ENCODE measurements around the gene PRKCQ.
"Not testable (repeated sequence)": the region's sequence is repeated elsewhere in the genome, so short reads cannot be mapped to it uniquely, and the experiment has no call there.

Gene PRKCQ

DNA sequence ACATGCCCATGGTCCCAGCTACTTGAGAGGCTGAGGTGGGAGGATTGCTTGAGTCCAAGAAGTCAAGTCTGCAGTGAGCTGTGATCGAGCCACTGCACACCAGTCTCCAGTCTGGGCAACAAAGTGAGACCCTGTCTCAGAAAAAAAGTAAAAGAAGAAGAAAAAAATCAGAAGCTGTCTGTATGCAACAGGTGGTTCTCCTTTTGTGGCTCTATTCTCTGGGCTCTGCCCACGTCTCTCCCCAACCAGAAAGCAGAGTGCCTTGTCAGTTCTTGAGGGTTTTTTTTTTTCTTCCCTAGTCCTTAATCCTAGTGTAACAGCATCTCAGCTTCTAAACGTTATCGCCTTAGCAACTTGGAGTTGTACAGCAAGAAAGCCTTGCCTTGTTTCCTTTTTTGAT lies 89.5 kb downstream of the PRKCQ start:
- DNase-seq = no peak

- no peak for DNase-seq
These were observed 92.2 kb downstream of the PRKCQ start for GRCh38 chr10:6487920-6488319.

- no peak for DNase-seq
These were observed 93.8 kb downstream of the PRKCQ start for GRCh38 chr10:6486309-6486708.

GRCh38 chr10:6482737-6483357 lies 97.2 kb downstream of the PRKCQ start:
- DNase-seq = peak; percentile 14

DNA sequence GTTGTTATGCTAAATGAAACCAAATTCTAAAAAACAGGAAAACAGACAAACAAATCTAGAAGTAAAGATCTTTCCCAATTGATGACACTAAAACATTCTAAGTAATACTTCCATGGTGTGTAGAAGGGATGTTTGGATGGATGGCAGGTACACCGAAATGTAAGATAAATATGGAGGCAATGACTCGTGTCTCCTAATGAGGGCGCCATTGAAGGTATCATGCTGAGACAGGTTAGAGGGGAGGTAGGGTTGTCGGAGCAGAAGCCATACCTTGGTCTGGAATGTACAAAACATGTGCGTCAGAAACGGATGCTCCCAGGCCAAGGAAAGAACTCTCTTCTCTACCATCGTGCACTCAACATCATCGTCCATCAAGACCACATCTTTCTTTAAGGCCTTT lies 101.4 kb downstream of the PRKCQ start:
- no peak for DNase-seq

- DNase-seq = no peak
These were observed 103.1 kb downstream of the PRKCQ start for GRCh38 chr10:6476989-6477388.

- DNase-seq = no peak
These were observed 105.2 kb downstream of the PRKCQ start for GRCh38 chr10:6474871-6475270.

GRCh38 chr10:6473901-6474370 lies 106.1 kb downstream of the PRKCQ start:
- DNase-seq = peak; percentile 85

GRCh38 chr10:6473430-6473829 lies 106.6 kb downstream of the PRKCQ start:
- DNase-seq = no peak

DNA sequence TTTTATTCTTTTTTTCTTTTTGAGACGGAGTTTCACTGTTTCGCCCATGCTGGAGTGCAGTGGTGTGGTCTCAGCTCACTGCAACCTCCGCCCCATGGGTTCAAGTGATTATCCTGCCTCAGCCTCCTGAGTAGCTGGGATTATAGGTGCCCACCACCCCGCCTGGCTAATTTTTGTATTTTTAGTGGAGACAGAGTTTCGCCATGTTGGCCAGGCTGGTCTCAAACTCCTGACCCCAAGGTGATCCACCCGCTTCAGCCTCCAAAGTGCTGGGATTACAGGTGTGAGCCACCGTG lies 107.4 kb downstream of the PRKCQ start:
- DNase-seq = not testable (repeated sequence)

- no peak for DNase-seq
These were observed 109.0 kb downstream of the PRKCQ start for GRCh38 chr10:6470894-6471618.

DNA sequence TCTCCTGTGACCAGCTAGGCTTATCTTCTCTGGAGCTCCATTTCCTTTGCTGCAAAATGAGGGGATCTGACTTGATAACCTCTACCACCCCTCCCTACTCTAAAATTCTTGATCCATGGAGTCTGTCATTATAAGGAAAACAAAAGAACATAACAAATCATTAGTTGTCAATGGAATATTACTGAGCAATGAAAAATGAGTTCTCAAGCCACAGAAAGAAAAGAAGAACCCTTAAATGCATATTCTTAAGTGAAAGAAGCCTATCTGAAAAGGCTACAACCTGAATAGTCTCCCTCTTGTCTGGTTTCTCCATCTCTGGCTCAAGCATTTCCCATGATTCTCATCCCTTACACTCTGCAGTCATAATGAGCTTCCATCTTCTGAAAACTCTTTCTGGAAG lies 110.4 kb downstream of the PRKCQ start:
- DNase-seq = no peak

GRCh38 chr10:6465854-6466601 lies 114.0 kb downstream of the PRKCQ start:
- no peak for DNase-seq

DNA sequence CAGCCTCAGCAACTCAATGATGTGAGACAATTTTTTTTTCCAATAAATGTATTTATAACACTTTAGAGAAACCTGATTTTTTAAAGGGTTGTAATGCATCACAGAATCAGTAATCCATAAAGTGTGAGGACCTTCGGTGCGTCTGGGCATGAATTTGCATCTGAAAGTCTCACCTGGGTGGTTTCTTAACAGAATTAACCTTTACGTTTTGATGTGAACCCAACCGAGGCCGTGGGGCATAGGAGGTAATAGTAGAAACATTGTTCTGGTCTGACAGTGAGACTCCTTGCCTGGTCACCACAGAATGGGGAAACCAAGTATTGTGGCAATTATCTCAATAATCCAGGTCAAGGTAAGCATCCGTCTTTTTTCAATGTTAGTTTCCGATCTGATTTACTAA lies 114.6 kb downstream of the PRKCQ start:
- DNase-seq = no peak

DNA sequence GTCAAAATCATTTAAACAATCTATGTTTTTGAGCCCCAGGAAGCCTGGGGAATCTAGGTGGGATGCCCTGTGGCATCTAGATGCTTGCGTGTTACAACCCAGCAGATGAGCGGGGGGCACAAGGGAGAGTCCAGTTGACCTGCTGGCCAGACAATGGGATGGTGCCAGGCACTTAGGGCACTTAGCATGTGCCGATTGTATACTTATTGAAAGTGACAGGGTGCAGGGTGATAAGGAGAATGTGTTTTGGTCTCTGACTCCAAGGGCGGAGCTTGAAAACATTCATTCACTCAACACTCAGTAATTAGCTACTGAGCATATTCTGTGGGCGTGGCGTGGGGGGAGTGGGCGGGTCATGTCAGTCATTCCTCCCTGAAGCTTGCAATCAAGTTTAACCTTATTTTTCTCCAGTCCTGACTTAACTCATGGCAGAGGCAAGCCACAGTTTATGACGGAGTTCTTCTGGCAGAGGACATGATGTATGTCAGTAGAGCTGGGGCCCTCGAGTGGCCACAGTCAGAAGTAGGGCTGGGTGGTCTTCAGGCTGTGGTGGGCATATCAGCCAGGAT lies 115.1 kb downstream of the PRKCQ start:
- DNase-seq = no peak

DNA sequence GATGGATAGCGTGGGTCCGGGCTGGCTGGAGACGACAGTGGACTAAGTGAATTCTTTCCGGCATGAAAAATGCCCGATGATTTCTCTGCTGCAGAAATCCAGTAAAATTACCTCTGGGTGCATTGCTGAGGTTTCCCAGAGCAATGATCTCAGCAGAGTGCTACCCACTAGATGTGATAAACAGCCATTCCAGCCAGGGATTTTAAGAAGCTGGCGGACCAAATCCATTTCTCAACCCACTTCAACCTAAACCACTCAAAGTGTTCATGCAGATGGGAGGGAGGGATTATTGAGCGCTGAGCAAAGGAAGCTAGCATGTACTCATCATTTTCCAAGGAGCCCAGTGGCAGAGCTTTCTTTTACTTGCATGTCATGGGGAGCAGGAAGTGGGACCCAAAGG lies 116.7 kb downstream of the PRKCQ start:
- DNase-seq = no peak

- DNase-seq = no peak
These were observed 118.1 kb downstream of the PRKCQ start for GRCh38 chr10:6461961-6462360.

DNA sequence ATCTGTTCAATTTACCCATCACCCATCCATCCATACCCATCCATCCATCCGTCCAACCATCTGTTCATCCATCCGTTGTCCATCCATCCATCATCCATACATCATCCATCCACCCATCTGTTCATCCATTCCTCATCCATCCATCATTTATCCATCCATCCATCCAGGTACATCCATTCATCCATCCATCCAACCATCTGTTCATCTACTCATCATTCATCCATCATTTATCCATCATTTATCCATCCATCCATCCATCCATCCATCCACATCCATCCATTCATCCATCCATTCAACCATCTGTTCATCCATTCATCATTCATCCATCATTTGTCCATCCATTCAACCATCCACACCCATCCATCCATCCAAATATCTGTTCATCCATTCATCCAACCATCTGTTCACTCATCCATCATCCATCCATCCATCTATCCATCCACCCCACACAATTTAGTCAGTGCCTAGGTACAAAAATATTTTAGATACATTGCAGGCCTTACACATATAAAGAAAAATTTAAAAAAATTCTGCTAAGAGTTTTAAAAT lies 119.1 kb downstream of the PRKCQ start:
- DNase-seq = no peak

DNA sequence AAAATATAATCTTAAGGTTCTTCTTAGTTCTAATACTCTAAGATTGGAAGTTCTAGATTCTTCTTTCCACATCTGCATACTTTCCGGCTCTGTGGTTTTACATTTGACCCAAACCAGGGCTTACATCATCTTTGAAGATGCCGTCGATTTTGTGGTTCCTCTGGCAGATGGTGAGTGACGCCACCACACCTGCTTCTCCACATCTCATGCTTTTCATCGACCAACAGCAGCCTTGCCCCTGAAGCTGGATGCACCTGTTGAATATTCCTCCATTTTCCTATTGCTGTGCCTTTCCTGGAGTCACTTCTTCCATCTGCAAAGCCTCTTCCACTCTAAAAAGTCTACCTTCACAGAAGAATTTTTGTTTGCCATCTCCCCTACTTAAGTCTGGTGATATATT lies 121.3 kb downstream of the PRKCQ start:
- no peak for DNase-seq

GRCh38 chr10:6457376-6457775 lies 122.7 kb downstream of the PRKCQ start:
- DNase-seq = no peak

GRCh38 chr10:6456067-6456466 lies 124.0 kb downstream of the PRKCQ start:
- no peak for DNase-seq

DNA sequence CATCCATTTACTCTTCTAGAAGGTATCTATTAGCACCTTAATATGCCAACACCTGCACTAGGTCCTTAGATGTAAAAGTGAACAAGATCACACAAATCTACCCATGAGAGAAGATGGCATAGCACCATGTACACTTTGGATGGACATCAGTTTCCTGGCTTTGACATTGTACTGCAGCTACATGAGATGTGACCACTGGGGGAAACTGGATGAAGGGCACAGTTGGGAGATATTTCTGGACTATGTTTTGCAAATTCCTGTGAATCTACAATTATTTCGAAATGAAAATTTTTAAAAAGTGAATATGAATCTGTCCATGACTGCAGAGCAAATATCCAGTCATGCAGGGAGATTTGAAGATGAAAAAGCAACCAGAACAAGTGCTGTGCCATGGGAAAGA lies 124.5 kb downstream of the PRKCQ start:
- no peak for DNase-seq

GRCh38 chr10:6446711-6447110 lies 133.4 kb downstream of the PRKCQ start:
- no peak for DNase-seq

Data from suppressor macrophage treated with lipopolysaccharide for 4 hours (primary cell).